ENCODE results near the gene CASQ1.

CASQ1 gene

GRCh38 chr1:160189649-160190625 lies at the start of gene CASQ1:
CASQ1 (plus strand) TSS chr1:160190575; CDS start chr1:160190752, 177 bp downstream.
- DNase-seq (ENCODE audit: low spot score): no peak

DNA sequence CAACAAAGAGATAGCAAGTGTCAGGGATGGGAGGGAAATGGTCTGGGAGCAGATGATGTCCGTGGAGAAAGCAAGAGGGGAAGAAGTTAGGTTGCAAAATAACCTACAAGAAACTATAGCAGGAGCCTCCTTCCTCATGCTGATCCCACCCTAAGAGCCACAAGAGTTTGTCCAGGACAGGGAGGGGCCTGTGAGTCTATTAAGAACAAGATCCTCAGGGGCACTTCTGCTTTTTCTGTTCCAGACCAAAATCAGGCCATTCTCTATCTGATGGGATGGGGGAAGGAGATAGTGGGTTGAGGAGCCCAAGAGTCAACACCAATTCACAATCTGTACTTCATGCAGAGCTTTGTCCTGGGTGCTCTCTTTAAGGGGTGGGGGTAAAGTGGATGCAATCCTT lies 46.7 kb upstream of the CASQ1 start:
- no peak for DNase-seq (ENCODE audit: low spot score)

DNA sequence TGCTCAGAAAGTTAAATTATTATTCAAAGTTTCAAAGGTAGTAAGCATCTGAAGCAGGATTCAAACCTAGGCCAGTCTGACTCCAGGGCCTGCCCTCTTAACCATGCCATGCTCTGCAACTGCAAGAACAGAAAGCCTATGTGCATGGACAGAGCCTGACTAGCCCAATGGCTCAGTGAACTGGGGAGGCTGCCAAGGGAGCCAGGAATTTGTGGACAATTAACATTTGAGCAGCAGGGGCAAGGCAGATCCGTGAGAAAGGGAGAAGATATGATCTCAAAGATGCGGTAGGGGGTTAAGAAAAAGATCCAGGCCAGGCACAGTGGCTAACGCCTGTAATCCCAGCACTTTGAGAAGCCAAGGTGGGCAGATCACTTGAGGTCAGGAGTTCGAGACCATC lies 45.5 kb upstream of the CASQ1 start:
- DNase-seq (ENCODE audit: low spot score): no peak

GRCh38 chr1:160146107-160146506 lies 44.3 kb upstream of the CASQ1 start:
- DNase-seq (ENCODE audit: low spot score): no peak

DNA sequence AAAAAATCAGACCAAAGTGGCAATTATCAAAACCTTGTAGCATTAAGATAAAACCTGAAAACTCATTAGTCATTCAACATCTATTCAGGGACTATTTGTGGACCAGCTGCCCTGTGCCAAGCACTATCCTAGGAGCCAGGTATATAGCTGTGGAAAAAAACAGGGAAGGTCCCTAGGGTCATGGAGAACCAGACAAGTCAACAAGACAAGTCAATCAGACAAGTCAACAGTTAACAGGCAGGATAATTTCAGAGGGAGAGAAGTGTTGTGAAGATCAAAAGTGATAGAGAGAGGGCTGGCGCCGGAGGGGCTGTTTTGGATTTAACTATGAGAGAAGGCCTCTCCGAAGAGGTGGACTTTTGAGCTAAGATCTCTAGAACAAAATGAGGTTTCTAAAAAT lies 42.3 kb upstream of the CASQ1 start:
- DNase-seq (ENCODE audit: low spot score): no peak

DNA sequence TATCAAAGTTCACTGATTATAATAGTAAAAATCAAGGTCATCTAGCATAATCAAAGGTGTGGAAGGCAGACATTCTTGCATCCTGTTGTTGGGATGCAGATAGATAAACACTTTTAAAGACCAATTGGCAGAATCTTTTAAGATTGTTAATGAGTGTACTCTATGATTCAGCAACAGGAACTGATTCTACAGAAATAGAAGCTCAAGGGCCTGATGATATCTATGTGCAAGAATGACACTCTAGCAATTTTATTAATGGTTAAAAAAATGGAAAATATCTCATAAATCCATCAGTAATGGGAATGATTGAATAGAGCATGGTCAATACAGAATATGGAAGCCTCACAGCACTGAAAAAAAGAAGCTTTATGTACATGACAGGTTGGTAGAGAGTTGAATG lies 41.1 kb upstream of the CASQ1 start:
- DNase-seq (ENCODE audit: low spot score): no peak

DNA sequence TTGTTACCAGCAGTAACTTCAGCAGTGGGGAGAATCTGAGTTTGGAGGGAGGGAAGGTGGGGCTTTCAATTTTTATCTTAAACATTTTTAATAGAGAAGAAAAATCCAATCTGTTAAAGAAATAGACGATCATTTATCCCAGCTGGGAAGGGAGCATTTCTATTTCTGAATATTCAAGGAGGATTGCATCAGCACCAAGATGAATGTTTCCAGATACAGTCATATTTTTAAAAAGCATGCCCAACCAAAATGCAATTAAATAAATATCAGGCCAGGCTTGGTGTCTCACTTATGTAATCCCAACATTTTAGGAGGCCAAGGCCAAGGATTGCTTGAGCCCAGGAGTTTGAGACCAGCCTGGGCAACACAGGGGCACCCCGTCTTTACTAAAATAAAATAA lies 40.7 kb upstream of the CASQ1 start:
- DNase-seq (ENCODE audit: low spot score): no peak

GRCh38 chr1:160151303-160151702 lies 39.1 kb upstream of the CASQ1 start, which contains the start of gene ATP1A4:
ATP1A4 (plus strand) TSS chr1:160151603; CDS start chr1:160152041, 438 bp downstream.
- no peak for DNase-seq (ENCODE audit: low spot score)

DNA sequence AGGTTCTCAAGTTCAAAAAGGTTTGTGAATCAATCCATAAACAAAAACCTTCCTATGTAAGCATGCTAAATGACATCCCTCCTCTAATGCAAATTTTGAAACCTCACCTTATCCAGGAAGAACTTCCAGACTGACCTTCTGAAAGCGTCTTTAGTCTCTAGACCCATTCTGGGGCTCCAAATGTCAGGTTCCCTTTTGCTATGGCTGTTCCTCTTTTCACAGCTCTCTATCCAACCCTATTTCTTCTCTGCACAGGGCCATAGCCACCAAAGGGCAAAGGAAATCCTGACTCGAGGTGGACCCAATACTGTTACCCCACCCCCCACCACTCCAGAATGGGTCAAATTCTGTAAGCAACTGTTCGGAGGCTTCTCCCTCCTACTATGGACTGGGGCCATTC lies 35.6 kb upstream of the CASQ1 start:
- no peak for DNase-seq (ENCODE audit: low spot score)

GRCh38 chr1:160156361-160156760 lies 34.0 kb upstream of the CASQ1 start:
- DNase-seq (ENCODE audit: low spot score): no peak

DNA sequence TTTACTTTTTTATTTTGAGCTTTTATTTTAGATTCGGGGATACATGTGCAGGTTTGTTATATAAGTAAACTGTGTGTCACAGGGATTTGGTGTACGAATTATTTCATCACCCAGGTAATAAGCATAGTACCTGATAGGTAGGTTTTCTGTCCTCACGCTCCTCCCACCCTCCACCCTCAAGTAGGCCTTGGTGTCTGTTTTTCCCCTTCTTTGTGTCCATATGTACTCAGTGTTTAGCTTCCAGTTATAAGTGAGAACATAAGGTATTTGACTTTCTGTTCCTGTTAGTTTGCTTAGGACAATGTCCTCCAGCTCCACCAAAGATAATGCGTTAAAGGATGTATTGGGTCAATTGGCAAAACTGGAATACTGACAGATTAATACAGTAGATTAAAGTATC lies 33.2 kb upstream of the CASQ1 start:
- DNase-seq (ENCODE audit: low spot score): no peak

- DNase-seq (ENCODE audit: low spot score): no peak
Measured at GRCh38 chr1:160158031-160158430, 32.3 kb upstream of the CASQ1 start.

DNA sequence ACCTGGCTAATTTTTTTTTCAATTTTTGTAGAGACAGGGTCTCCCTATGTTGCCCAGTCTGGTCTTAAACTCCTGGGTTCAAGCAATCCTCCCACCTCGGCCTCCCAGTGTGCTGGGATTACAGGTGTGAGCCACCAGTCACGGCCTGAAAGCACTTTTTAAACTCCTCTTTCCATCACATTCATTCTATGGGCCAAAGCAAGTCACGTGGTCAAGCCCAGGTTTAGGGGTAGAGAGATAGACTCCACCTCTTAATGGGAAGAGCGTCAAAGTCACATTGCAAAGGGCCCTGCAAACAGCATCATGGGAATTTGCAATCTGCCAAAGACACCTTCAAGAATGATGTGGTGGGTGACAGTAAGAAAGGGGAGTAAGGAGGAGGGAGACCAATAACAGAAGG lies 31.8 kb upstream of the CASQ1 start:
- DNase-seq (ENCODE audit: low spot score): no peak

DNA sequence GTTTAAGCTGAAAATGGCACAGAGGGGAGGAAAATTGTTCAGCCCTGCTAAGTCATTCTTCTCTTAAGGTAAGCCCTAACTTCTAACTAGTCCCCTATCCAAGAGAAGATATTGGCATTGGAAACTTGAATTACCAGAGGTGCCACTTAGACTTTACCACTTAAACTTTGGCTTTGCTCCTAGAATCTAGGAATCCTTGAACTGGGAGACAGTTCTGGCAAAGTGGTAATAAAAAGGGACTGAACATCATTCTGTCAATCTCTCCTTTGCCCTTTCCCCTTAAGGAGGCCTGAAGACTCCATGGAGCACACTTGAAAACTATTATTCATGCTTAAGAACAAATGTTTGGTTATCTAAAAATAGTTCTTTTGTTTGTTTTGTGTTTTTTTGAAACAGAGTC lies 30.5 kb upstream of the CASQ1 start:
- DNase-seq (ENCODE audit: low spot score): no peak

DNA sequence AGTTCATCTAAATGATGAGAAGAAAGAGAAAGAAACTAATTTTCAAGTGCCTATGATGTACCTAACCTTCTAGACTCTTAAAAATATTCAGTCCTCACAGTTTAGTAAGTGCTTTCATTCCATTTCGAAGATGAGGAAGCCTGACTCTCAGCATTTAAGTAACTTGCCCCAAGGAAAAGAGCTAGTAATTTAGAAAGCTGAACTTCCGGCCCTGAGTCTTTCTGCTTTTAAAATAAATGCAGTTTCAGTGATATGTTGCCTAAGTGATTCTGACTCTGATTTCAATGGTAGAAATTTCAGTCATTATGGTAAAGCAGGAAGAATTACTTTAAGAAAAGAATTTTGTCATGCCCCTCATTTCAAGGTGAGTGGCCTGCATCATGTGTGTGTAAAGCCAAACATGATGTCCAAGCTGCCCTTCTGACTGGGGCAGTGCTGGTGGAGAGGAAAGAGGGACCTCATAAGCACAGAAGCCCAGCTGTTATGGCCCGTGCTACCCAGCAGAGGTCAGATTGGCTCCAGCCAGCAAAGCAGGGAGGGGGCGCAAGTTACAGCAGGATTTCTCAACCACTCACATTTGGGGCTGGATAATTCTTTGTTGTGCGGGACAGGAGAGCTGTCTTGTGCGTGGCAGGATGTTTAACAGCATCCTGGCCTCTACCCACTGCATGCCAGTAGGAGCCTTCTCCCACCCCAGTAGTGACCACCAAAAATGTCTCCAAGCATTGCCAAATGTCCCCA lies 28.2 kb upstream of the CASQ1 start:
- DNase-seq (ENCODE audit: low spot score): no peak

DNA sequence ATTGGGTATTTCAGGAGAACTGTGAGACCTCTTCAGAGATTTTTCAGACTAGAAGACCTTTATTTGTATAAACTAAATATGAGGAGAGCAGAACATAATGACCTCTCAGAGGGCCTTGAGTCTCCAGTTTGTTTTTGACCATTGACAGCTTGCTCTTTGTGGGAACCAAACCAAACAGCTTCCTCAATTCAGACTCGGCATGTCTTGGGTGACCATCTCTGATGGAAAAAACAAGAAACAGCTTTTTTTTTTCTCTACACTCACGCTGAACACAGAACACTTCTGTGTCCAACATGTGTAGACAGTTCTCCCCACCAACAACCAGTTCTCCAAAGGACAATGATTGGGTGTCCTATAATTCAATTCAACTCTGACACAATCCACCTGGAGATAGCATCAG lies 27.4 kb upstream of the CASQ1 start:
- DNase-seq (ENCODE audit: low spot score): no peak

- no peak for DNase-seq (ENCODE audit: low spot score)
Measured at GRCh38 chr1:160163615-160164014, 26.8 kb upstream of the CASQ1 start.

- no peak for DNase-seq (ENCODE audit: low spot score)
Measured at GRCh38 chr1:160164121-160164520, 26.3 kb upstream of the CASQ1 start.

DNA sequence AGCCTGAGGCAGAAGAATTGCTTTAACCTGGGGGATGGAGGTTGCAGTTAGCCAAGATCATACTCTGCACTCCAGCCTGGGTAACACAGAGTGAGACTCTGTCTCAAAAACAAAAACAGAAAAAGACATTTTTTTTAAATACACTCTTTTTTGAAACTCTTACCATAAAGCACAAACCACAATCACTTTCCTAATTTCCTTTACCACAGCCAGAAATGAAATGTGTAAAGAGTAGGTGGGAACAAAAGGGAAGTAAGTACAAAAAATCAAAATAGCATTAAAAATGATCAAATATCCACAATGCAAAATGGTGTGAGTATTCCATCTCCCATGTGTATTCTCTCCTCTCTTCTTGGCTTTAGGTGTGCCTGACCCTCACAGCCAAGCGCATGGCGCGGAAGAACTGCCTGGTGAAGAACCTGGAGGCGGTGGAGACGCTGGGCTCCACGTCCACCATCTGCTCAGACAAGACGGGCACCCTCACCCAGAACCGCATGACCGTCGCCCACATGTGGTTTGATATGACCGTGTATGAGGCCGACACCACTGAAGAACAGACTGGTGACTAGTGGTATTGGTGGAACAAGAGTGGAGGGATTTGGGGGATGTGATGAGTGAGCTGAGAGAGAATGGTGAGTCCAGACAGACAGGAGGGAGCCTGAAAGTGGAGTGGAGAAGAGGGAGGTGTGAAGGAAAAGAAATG lies 24.1 kb upstream of the CASQ1 start:
- no peak for DNase-seq (ENCODE audit: low spot score)

- no peak for DNase-seq (ENCODE audit: low spot score)
Measured at GRCh38 chr1:160167056-160167455, 23.3 kb upstream of the CASQ1 start.

DNA sequence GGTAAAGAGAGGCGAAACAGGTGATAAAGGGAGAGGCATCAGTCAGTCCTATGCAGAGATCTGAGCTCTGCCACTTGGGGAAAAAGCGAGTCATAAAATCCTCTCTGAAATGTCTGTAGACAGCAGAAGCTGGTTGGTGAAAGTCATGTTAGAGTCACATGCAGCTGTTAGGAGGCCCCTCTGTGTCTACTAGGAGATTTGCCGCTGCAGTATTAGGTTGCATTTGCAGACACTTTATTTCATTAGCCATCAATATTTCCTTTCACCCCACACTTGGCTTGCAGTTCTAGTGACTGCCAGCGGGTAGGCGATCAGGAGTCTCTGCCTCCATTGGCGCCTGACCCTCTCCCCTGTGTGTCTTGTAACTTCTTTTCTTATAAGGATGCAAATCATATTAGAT lies 22.8 kb upstream of the CASQ1 start:
- DNase-seq (ENCODE audit: low spot score): no peak

DNA sequence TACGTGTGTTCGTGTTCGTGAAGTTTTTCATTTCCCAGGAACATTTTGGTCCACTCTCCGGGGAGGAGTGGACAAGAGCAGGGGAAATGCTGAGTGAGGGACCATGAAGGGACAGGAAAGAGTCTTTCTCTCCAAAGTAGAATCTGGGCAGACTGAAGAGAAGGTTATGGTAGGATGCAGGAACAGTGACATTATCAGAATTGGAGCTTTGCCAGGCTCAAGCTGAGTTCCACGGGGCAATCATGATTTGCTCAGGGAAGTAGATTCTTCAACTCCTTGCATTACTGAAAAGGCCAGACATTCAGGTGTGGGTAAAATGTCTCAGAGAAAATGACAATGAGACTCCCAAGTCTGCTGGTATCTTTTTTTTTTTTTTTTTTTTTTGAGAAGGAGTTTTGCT lies 22.4 kb upstream of the CASQ1 start:
- no peak for DNase-seq (ENCODE audit: low spot score)
